Gastroesophageal sphincter (tissue), 4 donors: Measurements from ENCODE around the gene TGFBR2. TPM values are rescaled to one million over a fixed set of nuclear protein-coding genes. Genes with fewer than 3 reads are reported as not detected.

Experiments used
- ATAC-seq: fragments of 150-250 bp; one replicate; pipeline ENCODE4 v1.9.1; 2016; ENCODE audit warnings: mild to moderate bottlenecking, moderate library complexity
- H3K27ac ChIP-seq, 4 donors: fragments of 200-600 bp; sonication (generic) in 3 of 4; 1 replicate in 3 of 4; 2 replicates in 1 of 4; pipeline ENCODE4 v1.5.1; 2016 to 2019
- H3K27me3 ChIP-seq: fragments of 200-600 bp; sonication (generic); one replicate; pipeline ENCODE4 v1.5.1; 2019
- H3K36me3 ChIP-seq, 2 donors: fragments of 200-600 bp; sonication (generic); one replicate each; pipeline ENCODE4 v1.5.1; 2019; ENCODE audit warnings: control low read depth in 1 of 2
- H3K4me1 ChIP-seq, 3 donors: fragments of 200-600 bp; sonication (generic); 1 replicate in 2 of 3; 2 replicates in 1 of 3; pipeline ENCODE4 v1.5.1; 2016 to 2019; ENCODE audit warnings: control low read depth in 2 of 3
- H3K4me3 ChIP-seq, 2 donors: fragments of 200-600 bp; sonication (generic); one replicate each; pipeline ENCODE4 v1.5.1; 2019; ENCODE audit warnings: mild to moderate bottlenecking in 1 of 2, moderate library complexity in 1 of 2
- H3K9me3 ChIP-seq, 3 donors: fragments of 200-600 bp; sonication (generic); one replicate each; pipeline ENCODE4 v1.5.1; 2017 to 2019; ENCODE audit warnings: control low read depth in 2 of 3
- CTCF ChIP-seq, 4 experiments: fragments of 200-600 bp in 2 of 4; fragments of 450-650 bp in 2 of 4; sonication (generic) in 1 of 4; IDR thresholded peaks; one replicate each; pipeline ENCODE4 v1.5.1; 2017 to 2019; ENCODE audit warnings: antibody characterized with exemption in 4 of 4, mild to moderate bottlenecking in 2 of 4, moderate library complexity in 2 of 4
- EP300 ChIP-seq: sonication (generic); formaldehyde crosslinking; IDR thresholded peaks from one replicate; pipeline ENCODE4 v1.6.1; 2017; ENCODE audit warnings: antibody characterized with exemption, mild to moderate bottlenecking
- POLR2A ChIP-seq, 2 donors: fragments of 450-650 bp; IDR thresholded peaks; one replicate each; pipeline ENCODE4 v1.6.1; 2017; ENCODE audit warnings: antibody characterized with exemption in 2 of 2, mild to moderate bottlenecking in 2 of 2, moderate library complexity in 1 of 2
- POLR2AphosphoS5 ChIP-seq: sonication (generic); formaldehyde crosslinking; IDR thresholded peaks from one replicate; pipeline ENCODE4 v1.6.1; 2017; ENCODE audit warnings: antibody characterized with exemption
- WGBS, 2 donors: methylation state at CpG; one replicate each; pipeline ENCODE4 v1.1.5; 2018; ENCODE audit warnings: low coverage in 1 of 2; 5-methylcytosine and 5-hydroxymethylcytosine counted together
- total RNA-seq, 4 donors: library from RNA; depleted of rRNA; stranded (reverse); fragments of >200 nt; gene quantifications; one replicate each; pipeline ENCODE4 v1.1.0, GENCODE V29; 2016

Gene TGFBR2
- total RNA-seq, 4 donors from 2014 or later: 174 to 297 (median 231) TPM

GRCh38 chr3:30605706-30606300, 598 bp upstream of the TGFBR2 start:
- Histone ChIP-seq H3K27me3 (no peaks in the 10 kb centered on the region), H3K4me1 (peaks cover 6 to 44% (median 7%) of the 10 kb centered on the region in 3 donors), H3K4me3 (peak overlapping the region; percentile 88 to 99), H3K9me3 (no peaks in the 10 kb centered on the region), H3K27ac (peak overlapping the region; percentile 97 to 100 (median 98)), H3K36me3 (no peaks in the 10 kb centered on the region)
- no peak for TF ChIP-seq POLR2AphosphoS5
- no peak for TF ChIP-seq POLR2A (IDR thresholded peaks at IDR 0.05)
- TF ChIP-seq CTCF (IDR thresholded peaks at IDR 0.05): no peak
- no peak for TF ChIP-seq EP300
- no peak for ATAC-seq
- 25 to 29% methylated on average over 10 of the region's 10 CpGs for WGBS, 2 donors

- peak; percentile 35 for ATAC-seq
- H3K4me1 ChIP-seq: peaks cover 11 to 58% (median 11%) of the 10 kb centered on the region in 3 donors
- H3K36me3 ChIP-seq: no peaks in the 10 kb centered on the region
- no peaks in the 10 kb centered on the region for H3K27me3 ChIP-seq
- peak overlapping the region; percentile 97 to 100 (median 98) for H3K27ac ChIP-seq
- 5 to 26% methylated on average over 3 to 15 of the region's 45 CpGs for WGBS, 2 donors
- TF ChIP-seq POLR2A (IDR thresholded peaks at IDR 0.05) (peak; percentile 19 to 23), POLR2AphosphoS5 (peak; percentile 34), CTCF (IDR thresholded peaks at IDR 0.05) (no peak), EP300 (no peak)
- no peaks in the 10 kb centered on the region for H3K9me3 ChIP-seq
- peak overlapping the region; percentile 88 to 99 for H3K4me3 ChIP-seq
These were observed 832 bp downstream of the TGFBR2 start for GRCh38 chr3:30607032-30607833.

- H3K9me3 ChIP-seq: no peaks in the 10 kb centered on the region
- ATAC-seq: no peak
- 41 to 45% methylated on average over 2 of the region's 2 CpGs for WGBS, 2 donors
- H3K4me1 ChIP-seq: peaks cover 12 to 71% (median 15%) of the 10 kb centered on the region in 3 donors
- H3K27ac ChIP-seq: peak overlapping the region; percentile 72 to 100 (median 88)
- TF ChIP-seq CTCF (IDR thresholded peaks at IDR 0.05) (peak in 1 of 4 experiments; percentile 1), POLR2A (IDR thresholded peaks at IDR 0.05) (no peak)
- peak overlapping the region; percentile 88 to 99 for H3K4me3 ChIP-seq
- no peaks in the 10 kb centered on the region for H3K27me3 ChIP-seq
- H3K36me3 ChIP-seq: no peaks in the 10 kb centered on the region
These were observed 2.2 kb downstream of the TGFBR2 start for GRCh38 chr3:30608598-30608947.

GRCh38 chr3:30609930-30610701, 3.7 kb downstream of the TGFBR2 start:
- H3K9me3 ChIP-seq: no peaks in the 10 kb centered on the region
- H3K27me3 ChIP-seq: no peaks in the 10 kb centered on the region
- WGBS, 2 donors: 49 to 59% methylated on average over 3 to 4 of the region's 4 CpGs
- ATAC-seq: no peak
- H3K36me3 ChIP-seq: no peaks in the 10 kb centered on the region
- peak overlapping the region; percentile 88 to 99 for H3K4me3 ChIP-seq
- H3K4me1 ChIP-seq: peaks cover 12 to 83% (median 21%) of the 10 kb centered on the region in 3 donors
- TF ChIP-seq POLR2A (IDR thresholded peaks at IDR 0.05) (no peak), EP300 (no peak), CTCF (IDR thresholded peaks at IDR 0.05) (no peak), POLR2AphosphoS5 (no peak)
- H3K27ac ChIP-seq: peak overlapping the region; percentile 45 to 100 (median 81)
